ENCODE measurements around the gene PTGFRN.
A peak's percentile ranks its signal among the peaks of the same experiment; 100 is the strongest.

PTGFRN gene

GRCh38 chr1:116942344-116942743 is 32.6 kb downstream of the PTGFRN start:
- DNase-seq (ENCODE audit: low read depth in 2 of 2): no peak

GRCh38 chr1:116943438-116943837 is 33.7 kb downstream of the PTGFRN start:
- no peak for DNase-seq (ENCODE audit: low read depth in 2 of 2)

GRCh38 chr1:116944613-116945012 is 34.9 kb downstream of the PTGFRN start:
- no peak for DNase-seq (ENCODE audit: low read depth in 2 of 2)

- no peak for DNase-seq (ENCODE audit: low read depth in 2 of 2)
These were observed 35.7 kb downstream of the PTGFRN start for GRCh38 chr1:116945421-116945820.

GRCh38 chr1:116945996-116946395 is 36.3 kb downstream of the PTGFRN start:
- no peak for DNase-seq (ENCODE audit: low read depth in 2 of 2)

GRCh38 chr1:116947092-116947860 is 37.6 kb downstream of the PTGFRN start:
- no peak for DNase-seq (ENCODE audit: low read depth in 2 of 2)

- no peak for DNase-seq (ENCODE audit: low read depth in 2 of 2)
These were observed 38.3 kb downstream of the PTGFRN start for GRCh38 chr1:116948046-116948445.

GRCh38 chr1:116948642-116949041 is 38.9 kb downstream of the PTGFRN start:
- DNase-seq (ENCODE audit: low read depth in 2 of 2): no peak

- DNase-seq (ENCODE audit: low read depth in 2 of 2): no peak
These were observed 39.7 kb downstream of the PTGFRN start for GRCh38 chr1:116949213-116949985.

- no peak for DNase-seq (ENCODE audit: low read depth in 2 of 2)
These were observed 40.9 kb downstream of the PTGFRN start for GRCh38 chr1:116950517-116951199.

GRCh38 chr1:116951200-116951935 is 41.7 kb downstream of the PTGFRN start:
- DNase-seq (ENCODE audit: low read depth in 2 of 2): peak in 1 of 2 experiments; percentile 14

GRCh38 chr1:116952738-116953275 is 43.1 kb downstream of the PTGFRN start:
- DNase-seq (ENCODE audit: low read depth in 2 of 2): no peak

GRCh38 chr1:116954440-116954839 is 44.7 kb downstream of the PTGFRN start:
- peak in 1 of 2 experiments; percentile 14 for DNase-seq (ENCODE audit: low read depth in 2 of 2)

GRCh38 chr1:116956378-116956777 is 46.7 kb downstream of the PTGFRN start:
- no peak for DNase-seq (ENCODE audit: low read depth in 2 of 2)

- no peak for DNase-seq (ENCODE audit: low read depth in 2 of 2)
These were observed 47.9 kb downstream of the PTGFRN start for GRCh38 chr1:116957646-116958045.

- DNase-seq (ENCODE audit: low read depth in 2 of 2): no peak
These were observed 48.4 kb downstream of the PTGFRN start for GRCh38 chr1:116958110-116958509.

GRCh38 chr1:116958977-116959376 is 49.3 kb downstream of the PTGFRN start:
- no peak for DNase-seq (ENCODE audit: low read depth in 2 of 2)

- no peak for DNase-seq (ENCODE audit: low read depth in 2 of 2)
These were observed 51.9 kb downstream of the PTGFRN start for GRCh38 chr1:116961606-116962005.

GRCh38 chr1:116962987-116963639 is 53.4 kb downstream of the PTGFRN start:
- no peak for DNase-seq (ENCODE audit: low read depth in 2 of 2)

GRCh38 chr1:116966791-116967190 is 57.1 kb downstream of the PTGFRN start:
- DNase-seq (ENCODE audit: low read depth in 2 of 2): no peak

- no peak for DNase-seq (ENCODE audit: low read depth in 2 of 2)
These were observed 59.0 kb downstream of the PTGFRN start for GRCh38 chr1:116968724-116969123.

Measured in fibroblast of skin of left quadriceps (primary cell).